Upper lobe of right lung (tissue), 1 donor: ENCODE results near the gene P2RX3. TPM values are rescaled to one million over a fixed set of nuclear protein-coding genes. Genes with fewer than 3 reads are reported as not detected.

Experiments used
- ATAC-seq: fragments of 200-7000 bp; cut with Tn5 transposase; one replicate; pipeline ENCODE4 v1.9.1; 2020; ENCODE audit warnings: mild to moderate bottlenecking, moderate library complexity
- DNase-seq: peaks from one replicate; pipeline ENCODE4 v3.0.0-alpha.2; 2020
- H3K27ac ChIP-seq: fragments of 200-600 bp; one replicate; pipeline ENCODE4 v1.8.0; 2022
- H3K27me3 ChIP-seq: fragments of 200-600 bp; one replicate; pipeline ENCODE4 v1.8.0; 2022; ENCODE audit warnings: mild to moderate bottlenecking
- H3K36me3 ChIP-seq: fragments of 200-600 bp; one replicate; pipeline ENCODE4 v1.8.0; 2022
- H3K4me1 ChIP-seq: fragments of 200-600 bp; one replicate; pipeline ENCODE4 v1.8.0; 2022
- H3K4me3 ChIP-seq: fragments of 200-600 bp; one replicate; pipeline ENCODE4 v1.8.0; 2022; ENCODE audit warnings: mild to moderate bottlenecking
- H3K9me3 ChIP-seq: fragments of 200-600 bp; one replicate; pipeline ENCODE4 v1.8.0; 2022
- intact Hi-C: fragments of 100-400 bp; cut with DNase I; formaldehyde crosslinking; loops from one replicate; pipeline ENCODE4 v1.11.0; 2022
- total RNA-seq: library from RNA; stranded (reverse); fragmentation: NEBNext Ultra II Directional; extraction: Animal tissue kit (Norgen Biotek cat#: 25700); gene quantifications from one replicate; pipeline ENCODE4 v1.2.1, GENCODE V29; 2021
- TF ChIP-seq, protein P1 (sequence below): fragments of 200-600 bp; IDR thresholded peaks from one replicate; pipeline ENCODE4 v1.8.0; 2022; ENCODE audit warnings: antibody characterized with exemption
- donor health status: DM: no; HTN: yes; CAD: no; lungs with severe emphysema.

P2RX3 gene
- total RNA-seq, 1 donor from 2014 or later: not detected

- Histone ChIP-seq H3K27ac (peak overlapping the region; percentile 3), H3K9me3 (no peaks in the 10 kb centered on the region), H3K36me3 (no peaks in the 10 kb centered on the region), H3K4me1 (peaks cover 12% of the 10 kb centered on the region), H3K27me3 (no peaks in the 10 kb centered on the region), H3K4me3 (no peak overlapping the region)
- intact Hi-C loops: no loop called here
- TF ChIP-seq, protein P1, sequence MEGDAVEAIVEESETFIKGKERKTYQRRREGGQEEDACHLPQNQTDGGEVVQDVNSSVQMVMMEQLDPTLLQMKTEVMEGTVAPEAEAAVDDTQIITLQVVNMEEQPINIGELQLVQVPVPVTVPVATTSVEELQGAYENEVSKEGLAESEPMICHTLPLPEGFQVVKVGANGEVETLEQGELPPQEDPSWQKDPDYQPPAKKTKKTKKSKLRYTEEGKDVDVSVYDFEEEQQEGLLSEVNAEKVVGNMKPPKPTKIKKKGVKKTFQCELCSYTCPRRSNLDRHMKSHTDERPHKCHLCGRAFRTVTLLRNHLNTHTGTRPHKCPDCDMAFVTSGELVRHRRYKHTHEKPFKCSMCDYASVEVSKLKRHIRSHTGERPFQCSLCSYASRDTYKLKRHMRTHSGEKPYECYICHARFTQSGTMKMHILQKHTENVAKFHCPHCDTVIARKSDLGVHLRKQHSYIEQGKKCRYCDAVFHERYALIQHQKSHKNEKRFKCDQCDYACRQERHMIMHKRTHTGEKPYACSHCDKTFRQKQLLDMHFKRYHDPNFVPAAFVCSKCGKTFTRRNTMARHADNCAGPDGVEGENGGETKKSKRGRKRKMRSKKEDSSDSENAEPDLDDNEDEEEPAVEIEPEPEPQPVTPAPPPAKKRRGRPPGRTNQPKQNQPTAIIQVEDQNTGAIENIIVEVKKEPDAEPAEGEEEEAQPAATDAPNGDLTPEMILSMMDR: no peak
- no peak for ATAC-seq
- no peak for DNase-seq
Observed at GRCh38 chr11:57357856-57358255, 19.7 kb downstream of the P2RX3 start.

DNA sequence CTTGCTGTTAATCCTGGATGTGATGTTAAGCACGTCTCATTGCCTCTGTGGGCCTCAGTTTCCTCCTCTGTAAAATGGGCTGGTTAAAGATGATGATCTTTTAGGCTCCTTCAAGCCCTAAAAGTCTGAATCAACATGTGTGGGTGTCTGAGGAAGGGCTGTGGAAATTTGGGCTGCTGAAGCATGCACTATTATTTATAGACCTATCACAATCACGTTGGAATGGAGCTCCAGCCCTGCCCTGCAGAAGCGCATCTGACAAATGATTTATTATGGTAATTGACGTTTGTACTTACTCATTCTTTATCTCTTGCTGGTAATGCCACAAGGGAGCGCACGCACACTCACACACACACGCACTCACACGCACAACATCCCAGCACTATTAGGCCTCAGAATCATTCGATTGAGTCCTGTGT lies 20.4 kb downstream of the P2RX3 start:
- DNase-seq (no peak), ATAC-seq (no peak)
- Histone ChIP-seq H3K36me3 (no peaks in the 10 kb centered on the region), H3K4me1 (peaks cover 12% of the 10 kb centered on the region), H3K27me3 (no peaks in the 10 kb centered on the region), H3K4me3 (no peak overlapping the region), H3K27ac (no peak overlapping the region), H3K9me3 (no peaks in the 10 kb centered on the region)
- TF ChIP-seq, protein P1: no peak
- intact Hi-C loops: no loop called here

DNA sequence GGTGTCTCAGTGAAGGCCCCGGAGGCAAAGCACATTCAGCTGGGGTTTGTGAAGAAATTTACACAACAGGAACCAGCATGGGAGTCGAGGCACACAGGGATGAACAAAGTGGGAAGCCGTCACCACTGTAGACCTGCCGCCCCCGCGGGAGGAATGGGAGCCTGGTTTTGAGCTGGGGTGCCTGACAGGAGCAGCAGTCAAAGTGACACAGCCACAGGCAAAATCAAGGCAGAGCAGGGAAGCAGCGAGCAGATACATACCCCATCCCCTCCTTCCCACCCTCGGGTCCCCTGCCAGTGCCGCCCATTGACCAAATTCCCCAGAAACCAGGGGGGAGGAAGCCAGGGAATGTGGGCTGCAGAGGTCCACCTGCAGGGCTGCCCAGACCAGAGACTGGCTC lies 20.8 kb downstream of the P2RX3 start:
- H3K4me1 ChIP-seq: peaks cover 12% of the 10 kb centered on the region
- no peaks in the 10 kb centered on the region for H3K27me3 ChIP-seq
- no peaks in the 10 kb centered on the region for H3K36me3 ChIP-seq
- no peak overlapping the region for H3K4me3 ChIP-seq
- intact Hi-C loops: no loop called here
- ATAC-seq (no peak), DNase-seq (peak; percentile 42)
- no peak overlapping the region for H3K27ac ChIP-seq
- TF ChIP-seq, protein P1: no peak
- no peaks in the 10 kb centered on the region for H3K9me3 ChIP-seq

DNA sequence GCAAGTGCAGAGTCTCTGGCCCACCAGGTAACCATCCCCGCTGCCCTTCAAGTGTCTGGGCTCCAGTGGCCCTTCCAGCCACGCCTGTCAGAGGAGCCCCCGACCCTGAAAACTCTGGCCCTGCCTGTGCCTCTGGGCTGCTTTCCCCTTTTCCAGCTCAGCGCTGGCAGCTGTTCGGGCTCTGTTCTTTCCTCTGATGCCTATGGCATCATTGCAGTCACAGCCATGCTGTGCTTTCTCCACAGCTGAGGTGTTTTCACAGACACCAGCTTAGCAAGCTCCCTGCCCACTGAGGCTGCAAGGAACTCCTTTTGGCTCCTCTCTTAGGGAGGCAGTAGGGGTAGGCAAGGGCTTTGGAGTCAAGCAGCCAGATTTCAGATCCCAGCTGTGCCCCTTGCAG lies 21.2 kb downstream of the P2RX3 start:
- TF ChIP-seq, protein P1: no peak
- ATAC-seq: no peak
- peaks cover 12% of the 10 kb centered on the region for H3K4me1 ChIP-seq
- no peaks in the 10 kb centered on the region for H3K27me3 ChIP-seq
- no peak overlapping the region for H3K4me3 ChIP-seq
- no peak for DNase-seq
- no peak overlapping the region for H3K27ac ChIP-seq
- no peaks in the 10 kb centered on the region for H3K9me3 ChIP-seq
- no peaks in the 10 kb centered on the region for H3K36me3 ChIP-seq
- intact Hi-C loops: no loop called here

DNA sequence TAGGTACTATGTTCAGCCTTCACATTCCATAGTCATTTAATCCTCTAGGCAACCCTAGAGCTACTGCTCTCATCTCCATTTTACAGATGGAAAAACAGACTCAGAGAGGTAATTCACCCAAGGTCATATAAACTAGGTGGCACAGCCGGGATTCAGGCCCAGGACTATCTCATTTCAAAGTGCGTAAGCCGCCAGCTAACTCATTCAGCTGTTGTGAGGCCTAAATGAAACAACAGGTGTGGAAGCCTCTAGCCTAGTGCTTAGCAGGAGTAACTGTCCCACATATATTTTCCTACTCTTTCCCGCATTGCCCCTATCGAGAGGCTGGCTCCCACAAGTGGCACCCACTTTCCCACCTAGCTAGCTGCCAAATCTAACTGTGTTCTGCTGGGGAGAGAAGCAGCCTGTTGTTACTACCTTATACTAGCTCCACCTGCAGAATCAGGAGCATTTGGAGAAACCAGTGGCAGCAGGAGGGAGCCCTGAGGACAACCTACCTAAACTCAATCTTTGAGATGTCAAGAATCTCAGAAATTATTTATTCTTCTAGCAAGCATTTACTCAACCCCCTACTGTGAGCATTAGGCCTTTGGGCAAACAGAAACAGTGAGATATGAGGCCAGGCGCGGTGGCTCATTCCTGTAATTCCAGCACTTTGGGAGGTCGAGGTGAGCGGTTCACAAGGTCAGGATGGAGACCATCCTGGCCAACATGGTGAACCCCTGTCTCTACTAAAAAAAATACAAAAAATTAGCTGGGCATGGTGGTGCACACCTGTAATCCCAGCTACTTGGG lies 21.9 kb downstream of the P2RX3 start:
- Histone ChIP-seq H3K9me3 (no peaks in the 10 kb centered on the region), H3K36me3 (no peaks in the 10 kb centered on the region), H3K4me1 (peaks cover 12% of the 10 kb centered on the region), H3K27me3 (no peaks in the 10 kb centered on the region), H3K4me3 (no peak overlapping the region), H3K27ac (no peak overlapping the region)
- peak; percentile 11 for DNase-seq
- intact Hi-C loops: no loop called here
- no peak for ATAC-seq
- TF ChIP-seq, protein P1: no peak
